NCI-H510A (cell line): ENCODE data around the gene SMIM13.
A peak's percentile ranks its signal among the peaks of the same experiment; 100 is the strongest.
"Not testable (repeated sequence)": the region's sequence is repeated elsewhere in the genome, so short reads cannot be mapped to it uniquely, and the experiment has no call there.

Source experiments
- DNase-seq: peaks from one replicate; lab custom pipeline; 2025; lab: John Stamatoyannopoulos, UW

The SMIM13 gene

GRCh38 chr6:11083956-11084355 lies 9.7 kb upstream of the SMIM13 start:
- DNase-seq: no peak

GRCh38 chr6:11085758-11086435 lies 7.7 kb upstream of the SMIM13 start:
- no peak for DNase-seq

GRCh38 chr6:11087141-11087812 lies 6.4 kb upstream of the SMIM13 start:
- DNase-seq: not testable (repeated sequence)

- no peak for DNase-seq
Observed at GRCh38 chr6:11089695-11090094, 3.9 kb upstream of the SMIM13 start.

- DNase-seq: not testable (repeated sequence)
Observed at GRCh38 chr6:11091141-11091540, 2.5 kb upstream of the SMIM13 start.

GRCh38 chr6:11092668-11093375 lies 812 bp upstream of the SMIM13 start:
- peak; percentile 4 for DNase-seq

GRCh38 chr6:11093376-11093625 lies 333 bp upstream of the SMIM13 start:
- DNase-seq: no peak

- peak; percentile 6 for DNase-seq
Observed at GRCh38 chr6:11094411-11094851, 797 bp downstream of the SMIM13 start.

GRCh38 chr6:11094941-11095340 lies 1.3 kb downstream of the SMIM13 start:
- no peak for DNase-seq

- DNase-seq: no peak
Observed at GRCh38 chr6:11096109-11096508, 2.5 kb downstream of the SMIM13 start.

GRCh38 chr6:11097476-11097875 lies 3.8 kb downstream of the SMIM13 start:
- no peak for DNase-seq

GRCh38 chr6:11098004-11098403 lies 4.4 kb downstream of the SMIM13 start:
- no peak for DNase-seq

GRCh38 chr6:11101417-11101816 lies 7.8 kb downstream of the SMIM13 start:
- no peak for DNase-seq

GRCh38 chr6:11103065-11103464 lies 9.4 kb downstream of the SMIM13 start:
- no peak for DNase-seq

- no peak for DNase-seq
Observed at GRCh38 chr6:11108726-11109125, 15.1 kb downstream of the SMIM13 start.

- no peak for DNase-seq
Observed at GRCh38 chr6:11110921-11111768, 17.5 kb downstream of the SMIM13 start, which contains the start of gene ERVFRD-1. Gene ERVFRD-1, minus strand, starts transcription at chr6:11111725. Its CDS starts 6,415 bp downstream, at chr6:11105310.

GRCh38 chr6:11111769-11112437 lies 18.3 kb downstream of the SMIM13 start:
- no peak for DNase-seq

- no peak for DNase-seq
Observed at GRCh38 chr6:11113038-11113437, 19.4 kb downstream of the SMIM13 start.

- DNase-seq: not testable (repeated sequence)
Observed at GRCh38 chr6:11115808-11116536, 22.3 kb downstream of the SMIM13 start.

- DNase-seq: no peak
Observed at GRCh38 chr6:11120271-11121005, 26.8 kb downstream of the SMIM13 start.
